ENCODE results near the gene SND1.

Gene SND1

GRCh38 chr7:127683776-127684681, 32.0 kb downstream of the SND1 start:
- no peak for TF ChIP-seq CTCF (IDR thresholded peaks at IDR 0.05; ENCODE audit: borderline replicate concordance, insufficient read depth, low read depth, low read length)
- H3K4me3 ChIP-seq (ENCODE audit: low read depth, low read length), result no peak overlapping the region

- no peak for TF ChIP-seq CTCF (IDR thresholded peaks at IDR 0.05; ENCODE audit: borderline replicate concordance, insufficient read depth, low read depth, low read length)
- no peak overlapping the region for H3K4me3 ChIP-seq (ENCODE audit: low read depth, low read length)
Observed at GRCh38 chr7:127689194-127689772, 37.3 kb downstream of the SND1 start.

- no peak for TF ChIP-seq CTCF (IDR thresholded peaks at IDR 0.05; ENCODE audit: borderline replicate concordance, insufficient read depth, low read depth, low read length)
- no peak overlapping the region for H3K4me3 ChIP-seq (ENCODE audit: low read depth, low read length)
Observed at GRCh38 chr7:127690337-127690736, 38.3 kb downstream of the SND1 start.

GRCh38 chr7:127690806-127691205, 38.8 kb downstream of the SND1 start:
- H3K4me3 ChIP-seq (ENCODE audit: low read depth, low read length), result no peak overlapping the region
- no peak for TF ChIP-seq CTCF (IDR thresholded peaks at IDR 0.05; ENCODE audit: borderline replicate concordance, insufficient read depth, low read depth, low read length)

GRCh38 chr7:127692200-127692599, 40.2 kb downstream of the SND1 start:
- no peak for TF ChIP-seq CTCF (IDR thresholded peaks at IDR 0.05; ENCODE audit: borderline replicate concordance, insufficient read depth, low read depth, low read length)
- H3K4me3 ChIP-seq (ENCODE audit: low read depth, low read length), result no peak overlapping the region

GRCh38 chr7:127699853-127700252, 47.9 kb downstream of the SND1 start:
- TF ChIP-seq CTCF (IDR thresholded peaks at IDR 0.05; ENCODE audit: borderline replicate concordance, insufficient read depth, low read depth, low read length), result no peak

More at GRCh38 chr7:127699853-127700252, 47.9 kb downstream of the SND1 start:
- H3K4me3 ChIP-seq (ENCODE audit: low read depth, low read length), result no peak overlapping the region

Measured in GM12875 (cell line).